Activated CD8-positive, alpha-beta T cell treated with anti-CD3 and anti-CD28 coated beads for 36 hours (primary cell): ENCODE data around the gene ITPR1. TPM values are rescaled to one million over a fixed set of nuclear protein-coding genes. Genes with fewer than 3 reads are reported as not detected.

Source experiments
- ATAC-seq: fragments of 200-7000 bp; cut with Tn5 transposase; one replicate; pipeline ENCODE4 v1.10.0; 2021; ENCODE audit warnings: mild to moderate bottlenecking, moderate library complexity
- CTCF ChIA-PET: fragments of 350-600 bp; sonication (Branson Sonifier 250); formaldehyde crosslinking; loops from one replicate; lab custom pipeline; 2021; ENCODE audit warnings: antibody characterized with exemption; lab: Charles Lee
- POLR2A ChIA-PET: fragments of 350-600 bp; sonication (Branson Sonifier 250); formaldehyde crosslinking; loops from one replicate; lab custom pipeline; 2021; ENCODE audit warnings: antibody characterized with exemption; lab: Charles Lee
- DNase-seq: peaks from one replicate; pipeline ENCODE4 v3.0.0-alpha.2; 2020
- H3K27ac Mint-ChIP-seq: one replicate; pipeline ENCODE4 v1.8.0; 2021; ENCODE audit warnings: mild to moderate bottlenecking, mixed read lengths
- H3K27me3 Mint-ChIP-seq: one replicate; pipeline ENCODE4 v1.8.0; 2021; ENCODE audit warnings: mixed read lengths
- H3K36me3 Mint-ChIP-seq: one replicate; pipeline ENCODE4 v1.8.0; 2021; ENCODE audit warnings: low read depth, mixed read lengths
- H3K4me1 Mint-ChIP-seq: one replicate; pipeline ENCODE4 v1.8.0; 2021; ENCODE audit warnings: low read depth, mixed read lengths
- H3K4me3 Mint-ChIP-seq: one replicate; pipeline ENCODE4 v1.8.0; 2021; ENCODE audit warnings: mild to moderate bottlenecking, moderate library complexity, mixed read lengths
- H3K9me3 Mint-ChIP-seq: one replicate; pipeline ENCODE4 v1.8.0; 2021; ENCODE audit warnings: mixed read lengths
- intact Hi-C: fragments of 100-400 bp; cut with micrococcal nuclease; formaldehyde crosslinking; loops from one replicate; pipeline ENCODE4 v1.10.0; 2022
- total RNA-seq, 2 experiments: library from RNA; stranded (reverse); gene quantifications; one replicate each; pipeline ENCODE4 v1.2.3, GENCODE V29; 2021
- TF ChIP-seq, protein P1 (sequence below): fragments of 200-600 bp; IDR thresholded peaks from one replicate; pipeline ENCODE4 v1.8.0; 2022; ENCODE audit warnings: antibody characterized with exemption, mild to moderate bottlenecking

The ITPR1 gene
- total RNA-seq, 2 experiments from 2014 or later = 93.9 to 98.2 TPM

DNA sequence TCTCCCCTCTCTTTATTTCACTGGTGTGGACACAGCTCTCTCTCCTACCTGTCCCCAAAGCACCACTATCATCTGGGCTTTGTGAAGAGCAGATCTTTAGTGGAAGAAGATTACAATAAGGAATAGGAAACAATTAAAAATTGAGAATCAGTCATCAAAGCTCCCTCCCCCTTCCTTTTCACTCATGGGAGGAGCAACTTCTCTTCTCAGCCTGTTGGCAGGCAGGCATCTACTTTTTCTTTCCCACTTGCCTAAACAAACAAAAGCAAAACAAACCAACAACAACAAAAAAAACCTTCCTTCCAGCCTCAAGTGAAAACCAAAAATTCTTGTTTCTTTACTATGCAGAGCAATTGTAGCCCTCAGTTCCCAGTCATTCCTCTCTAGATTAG, 360.6 kb downstream of the ITPR1 start:
- no peak for DNase-seq
- TF ChIP-seq, protein P1, sequence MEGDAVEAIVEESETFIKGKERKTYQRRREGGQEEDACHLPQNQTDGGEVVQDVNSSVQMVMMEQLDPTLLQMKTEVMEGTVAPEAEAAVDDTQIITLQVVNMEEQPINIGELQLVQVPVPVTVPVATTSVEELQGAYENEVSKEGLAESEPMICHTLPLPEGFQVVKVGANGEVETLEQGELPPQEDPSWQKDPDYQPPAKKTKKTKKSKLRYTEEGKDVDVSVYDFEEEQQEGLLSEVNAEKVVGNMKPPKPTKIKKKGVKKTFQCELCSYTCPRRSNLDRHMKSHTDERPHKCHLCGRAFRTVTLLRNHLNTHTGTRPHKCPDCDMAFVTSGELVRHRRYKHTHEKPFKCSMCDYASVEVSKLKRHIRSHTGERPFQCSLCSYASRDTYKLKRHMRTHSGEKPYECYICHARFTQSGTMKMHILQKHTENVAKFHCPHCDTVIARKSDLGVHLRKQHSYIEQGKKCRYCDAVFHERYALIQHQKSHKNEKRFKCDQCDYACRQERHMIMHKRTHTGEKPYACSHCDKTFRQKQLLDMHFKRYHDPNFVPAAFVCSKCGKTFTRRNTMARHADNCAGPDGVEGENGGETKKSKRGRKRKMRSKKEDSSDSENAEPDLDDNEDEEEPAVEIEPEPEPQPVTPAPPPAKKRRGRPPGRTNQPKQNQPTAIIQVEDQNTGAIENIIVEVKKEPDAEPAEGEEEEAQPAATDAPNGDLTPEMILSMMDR = no peak
- intact Hi-C loops = loop anchor here (5.0 kb wide), 1 partner anchor 34 kb away; no protein-coding TSS in a partner anchor
- H3K4me1 Mint-ChIP-seq = peaks cover 76% of the 10 kb centered on the region
- peaks cover 16% of the 10 kb centered on the region for H3K9me3 Mint-ChIP-seq
- H3K27ac Mint-ChIP-seq = peak overlapping the region; percentile 87
- CTCF ChIA-PET = interaction anchor here (0.8 to 1.8 kb wide), 9 partner anchors 8 to 204 kb away, joined by 3 to 5 read pairs (median 4); no protein-coding TSS in a partner anchor
- H3K36me3 Mint-ChIP-seq = peaks cover 59% of the 10 kb centered on the region
- peak overlapping the region; percentile 41 for H3K4me3 Mint-ChIP-seq
- no peak for ATAC-seq
- POLR2A ChIA-PET = interaction anchor here (0.6 to 10.5 kb wide), 3 partner anchors 28 to 127 kb away, joined by 3 to 222 read pairs (median 4); partner anchors contain the start of gene BHLHE40
- no peaks in the 10 kb centered on the region for H3K27me3 Mint-ChIP-seq

DNA sequence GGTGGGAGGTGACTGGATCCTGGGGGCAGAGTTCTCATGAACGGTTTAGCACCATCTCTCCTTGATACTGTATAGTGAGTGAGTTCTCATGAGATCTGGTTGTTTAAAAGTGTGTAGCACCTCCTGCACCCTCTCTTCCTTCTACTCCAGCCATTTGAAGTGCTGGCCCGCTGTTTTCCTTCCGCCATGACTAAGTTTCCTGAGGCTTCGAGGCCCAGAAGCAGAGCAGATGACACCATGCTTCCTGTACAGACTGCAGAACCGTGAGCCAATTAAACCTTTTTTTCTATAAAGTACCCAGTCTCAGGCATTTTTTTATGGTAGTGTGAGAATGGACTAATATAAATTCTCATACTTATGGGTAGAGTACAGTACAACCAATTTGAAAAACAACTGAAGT, 362.5 kb downstream of the ITPR1 start:
- DNase-seq (no peak), ATAC-seq (no peak)
- intact Hi-C loops = no loop called here
- TF ChIP-seq, protein P1 = no peak
- Mint-ChIP-seq H3K36me3 (peaks cover 60% of the 10 kb centered on the region), H3K4me1 (peaks cover 60% of the 10 kb centered on the region), H3K27ac (peak overlapping the region; percentile 82), H3K4me3 (no peak overlapping the region), H3K27me3 (no peaks in the 10 kb centered on the region), H3K9me3 (peaks cover 22% of the 10 kb centered on the region)
- ChIA-PET CTCF (interaction anchor here (0.9 kb wide), 1 partner anchor 16 kb away, joined by 3 read pairs; no protein-coding TSS in a partner anchor), POLR2A (interaction anchor here (0.6 to 10.5 kb wide), 2 partner anchors 34 to 125 kb away, joined by 3 to 222 read pairs; partner anchors contain the start of gene BHLHE40)

DNA sequence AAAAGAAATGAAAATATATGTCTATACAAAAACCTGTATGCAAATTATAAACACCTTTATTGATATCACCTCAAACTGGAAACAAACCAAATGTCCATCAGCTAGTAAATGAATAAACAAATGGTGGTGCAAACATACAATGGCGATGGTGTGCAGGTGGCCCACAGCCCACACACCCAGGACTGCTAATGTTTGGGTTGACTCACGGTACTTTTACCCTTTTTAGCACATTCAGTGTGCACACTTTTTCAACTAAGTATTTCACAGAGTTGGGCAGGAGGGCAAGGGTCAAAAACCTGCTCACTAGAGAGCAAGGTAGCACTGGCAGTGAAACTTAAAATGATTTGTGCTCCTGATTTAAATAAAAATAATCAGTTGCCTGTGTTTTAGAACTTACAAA, 363.0 kb downstream of the ITPR1 start:
- TF ChIP-seq, protein P1 = no peak
- H3K9me3 Mint-ChIP-seq = peaks cover 23% of the 10 kb centered on the region
- DNase-seq (peak; percentile 34), ATAC-seq (peak; percentile 38)
- CTCF ChIA-PET = interaction anchor here (0.9 kb wide), 1 partner anchor 15 kb away, joined by 3 read pairs; no protein-coding TSS in a partner anchor
- intact Hi-C loops = no loop called here
- POLR2A ChIA-PET = interaction anchor here (0.6 to 10.5 kb wide), 2 partner anchors 34 to 124 kb away, joined by 3 to 222 read pairs; partner anchors contain the start of gene BHLHE40
- peaks cover 55% of the 10 kb centered on the region for H3K4me1 Mint-ChIP-seq
- no peak overlapping the region for H3K4me3 Mint-ChIP-seq
- no peaks in the 10 kb centered on the region for H3K27me3 Mint-ChIP-seq
- peaks cover 60% of the 10 kb centered on the region for H3K36me3 Mint-ChIP-seq
- peak overlapping the region; percentile 82 for H3K27ac Mint-ChIP-seq

DNA sequence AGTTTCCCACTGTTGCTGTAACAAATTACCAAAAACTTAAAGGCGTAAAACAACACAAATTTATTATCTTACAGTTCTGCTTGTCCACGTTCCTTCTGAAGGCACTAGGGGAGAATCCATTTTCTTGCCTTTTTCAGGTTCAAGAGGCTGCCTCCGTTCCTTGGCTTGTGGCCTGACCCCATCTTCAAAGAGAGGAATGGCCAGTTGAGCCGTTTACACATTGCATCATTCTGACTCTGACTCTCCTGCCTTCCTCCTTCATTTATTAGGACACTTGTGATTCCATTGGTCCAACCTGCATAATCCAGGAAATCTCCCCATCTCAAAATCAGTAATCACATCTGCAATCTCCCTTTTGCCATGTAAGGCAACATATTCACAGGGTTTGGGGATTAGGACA, 363.4 kb downstream of the ITPR1 start:
- intact Hi-C loops = no loop called here
- no peaks in the 10 kb centered on the region for H3K27me3 Mint-ChIP-seq
- H3K36me3 Mint-ChIP-seq = peaks cover 59% of the 10 kb centered on the region
- DNase-seq (no peak), ATAC-seq (no peak)
- TF ChIP-seq, protein P1 = no peak
- H3K4me3 Mint-ChIP-seq = no peak overlapping the region
- H3K27ac Mint-ChIP-seq = peak overlapping the region; percentile 82
- H3K9me3 Mint-ChIP-seq = peaks cover 26% of the 10 kb centered on the region
- H3K4me1 Mint-ChIP-seq = peaks cover 51% of the 10 kb centered on the region
- ChIA-PET POLR2A (no interaction called here), CTCF (no interaction called here)

DNA sequence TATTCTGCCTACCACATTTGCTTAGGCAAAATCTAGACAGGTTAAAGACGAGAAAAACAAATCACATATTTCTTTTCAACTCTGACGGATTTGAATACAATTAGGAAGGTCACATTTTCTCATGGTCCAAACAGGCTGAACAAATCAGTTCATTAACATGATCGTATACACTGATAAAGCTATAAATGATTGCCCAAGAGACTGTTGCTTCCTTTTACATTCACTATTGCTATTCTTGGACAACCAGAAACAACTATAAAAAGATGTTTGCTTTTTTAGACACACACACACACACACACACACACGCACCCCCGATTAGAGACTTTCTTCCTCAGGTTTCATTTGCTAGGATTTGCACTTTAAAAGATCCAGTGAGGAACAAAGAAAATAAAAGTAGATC, 363.8 kb downstream of the ITPR1 start:
- Mint-ChIP-seq H3K4me1 (peaks cover 47% of the 10 kb centered on the region), H3K27ac (no peak overlapping the region), H3K4me3 (no peak overlapping the region), H3K9me3 (peaks cover 30% of the 10 kb centered on the region), H3K36me3 (peaks cover 60% of the 10 kb centered on the region), H3K27me3 (no peaks in the 10 kb centered on the region)
- intact Hi-C loops = no loop called here
- DNase-seq = no peak
- CTCF ChIA-PET = no interaction called here
- TF ChIP-seq, protein P1 = no peak
- POLR2A ChIA-PET = no interaction called here
- ATAC-seq = no peak
